GM19238 (cell line): ENCODE results near the gene MLST8.

Source experiments
- DNase-seq: peaks from one replicate; pipeline ENCODE4 v3.0.0; 2011; ENCODE audit warnings: low spot score; ENCODE audit not compliant: insufficient read length

The MLST8 gene, protein sequence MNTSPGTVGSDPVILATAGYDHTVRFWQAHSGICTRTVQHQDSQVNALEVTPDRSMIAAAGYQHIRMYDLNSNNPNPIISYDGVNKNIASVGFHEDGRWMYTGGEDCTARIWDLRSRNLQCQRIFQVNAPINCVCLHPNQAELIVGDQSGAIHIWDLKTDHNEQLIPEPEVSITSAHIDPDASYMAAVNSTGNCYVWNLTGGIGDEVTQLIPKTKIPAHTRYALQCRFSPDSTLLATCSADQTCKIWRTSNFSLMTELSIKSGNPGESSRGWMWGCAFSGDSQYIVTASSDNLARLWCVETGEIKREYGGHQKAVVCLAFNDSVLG

GRCh38 chr16:2205104-2205966 is at the start of gene MLST8:
MLST8 (plus strand) TSS chr16:2205454; CDS start chr16:2206086, 632 bp downstream.
- DNase-seq, result peak; percentile 100

GRCh38 chr16:2155977-2156848 is 49.0 kb upstream of the MLST8 start:
- no peak for DNase-seq

- DNase-seq, result no peak
Measured at GRCh38 chr16:2156849-2157224, 48.4 kb upstream of the MLST8 start.

- DNase-seq, result no peak
Measured at GRCh38 chr16:2157480-2158261, 47.6 kb upstream of the MLST8 start.

- no peak for DNase-seq
Measured at GRCh38 chr16:2158262-2158638, 47.0 kb upstream of the MLST8 start.

GRCh38 chr16:2159175-2159838 is 45.9 kb upstream of the MLST8 start:
- no peak for DNase-seq

DNA sequence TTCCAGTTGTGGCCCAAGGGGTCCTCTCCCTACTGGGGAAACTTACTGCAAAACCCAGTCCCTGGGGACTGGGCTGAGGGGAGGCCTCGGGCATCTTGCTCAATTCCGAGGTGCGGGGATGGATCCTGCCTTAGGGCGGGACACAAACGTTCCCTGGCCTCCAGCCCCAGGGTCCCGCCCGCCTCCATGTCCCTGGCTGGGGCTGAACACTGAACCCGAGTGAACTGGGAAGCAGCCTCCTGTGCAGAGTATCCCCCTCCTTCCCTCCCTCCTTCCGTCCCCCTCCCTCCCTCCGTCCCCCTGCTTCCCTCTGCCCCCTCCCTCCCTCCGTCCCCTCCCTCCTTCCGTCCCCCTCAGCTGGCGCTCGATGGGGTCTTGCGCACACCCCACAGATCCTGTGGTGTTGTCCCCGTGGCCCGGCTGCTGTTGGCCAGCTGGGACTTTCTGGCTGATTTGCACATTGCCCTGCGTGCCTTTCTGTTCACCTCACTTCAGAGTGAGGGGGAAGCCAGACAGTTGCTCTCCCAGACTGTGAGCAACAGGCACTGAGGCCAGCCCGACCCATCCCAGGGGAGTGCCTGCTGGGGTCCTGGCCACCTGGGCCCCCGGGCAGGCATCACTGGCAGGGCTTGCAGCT is 44.2 kb upstream of the MLST8 start:
- DNase-seq, result no peak

GRCh38 chr16:2161911-2162310 is 43.3 kb upstream of the MLST8 start:
- no peak for DNase-seq

- DNase-seq, result no peak
Measured at GRCh38 chr16:2162676-2163118, 42.6 kb upstream of the MLST8 start.

DNA sequence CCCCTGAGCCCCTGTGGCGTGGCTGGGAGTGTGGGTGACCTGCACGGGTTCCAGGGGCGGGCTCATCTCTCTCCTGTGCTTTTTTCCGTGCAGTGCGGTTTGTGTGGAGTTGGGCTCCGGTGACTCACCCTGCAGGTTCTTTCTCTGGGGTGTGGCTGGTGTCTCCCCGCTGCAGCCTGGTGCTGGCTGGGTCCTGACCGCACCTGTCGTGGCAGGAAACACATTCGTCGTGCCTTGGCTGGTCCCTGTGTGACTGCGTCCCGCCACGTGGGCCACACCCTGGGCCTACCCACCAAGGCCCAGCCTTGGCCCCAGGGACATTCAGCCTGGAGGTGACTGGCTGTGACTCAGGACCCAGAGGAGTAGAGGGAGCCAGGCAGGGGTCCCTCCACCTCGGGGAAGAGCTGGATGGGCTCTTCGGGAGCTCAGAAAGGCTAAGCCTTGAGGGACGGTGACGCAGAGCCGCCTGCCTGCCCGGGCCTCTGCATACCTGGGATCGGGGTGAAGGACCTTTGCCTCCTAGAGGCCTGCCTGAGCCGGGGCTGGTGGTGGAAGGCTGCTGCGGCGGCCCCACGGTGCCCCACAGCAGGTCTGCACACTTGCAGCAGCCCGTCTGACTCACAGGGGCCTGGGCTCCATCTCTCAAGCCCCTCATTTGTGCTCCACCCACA is 41.9 kb upstream of the MLST8 start:
- DNase-seq, result no peak

DNA sequence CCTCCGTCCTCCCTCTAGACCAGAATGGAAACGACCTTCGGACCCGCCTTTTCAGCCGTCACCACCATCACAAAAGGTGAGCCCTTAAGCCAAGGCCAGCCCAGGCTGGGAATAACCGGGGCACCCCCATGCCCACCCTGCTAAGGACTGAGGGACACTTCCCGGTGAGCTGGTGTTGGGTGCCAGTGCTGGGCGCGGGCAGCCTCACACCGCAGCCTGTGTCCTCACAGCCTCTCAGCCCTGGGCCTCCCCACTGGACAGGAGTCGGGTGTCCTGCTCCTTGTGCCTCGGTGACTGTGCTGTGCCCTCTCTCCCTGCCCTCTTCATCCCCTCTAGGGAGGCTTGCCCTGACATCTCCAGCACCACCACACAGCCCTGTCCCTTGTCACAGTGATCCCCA is 39.4 kb upstream of the MLST8 start:
- no peak for DNase-seq

GRCh38 chr16:2166263-2167067 is 38.8 kb upstream of the MLST8 start:
- no peak for DNase-seq

- DNase-seq, result no peak
Measured at GRCh38 chr16:2167068-2167638, 38.1 kb upstream of the MLST8 start.

DNA sequence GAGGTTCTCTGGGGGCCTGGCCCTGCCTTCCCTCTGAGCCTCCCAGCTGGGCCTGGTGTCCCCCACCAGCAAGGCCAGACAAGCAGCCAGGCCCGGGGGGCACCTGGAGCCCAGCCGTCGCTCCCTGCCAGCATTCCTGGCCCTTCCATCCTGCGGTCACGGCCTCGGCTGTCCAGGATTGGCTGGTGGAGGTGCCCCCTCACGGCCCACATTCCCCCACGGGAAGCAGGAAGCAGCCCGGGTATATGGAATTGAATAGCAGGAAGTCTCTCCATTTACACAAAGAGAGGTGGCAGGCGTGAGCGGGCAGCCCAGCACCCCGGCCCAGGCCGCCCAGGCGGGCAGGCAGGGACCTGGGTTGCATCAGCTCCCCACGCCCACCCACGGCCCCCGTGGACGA is 35.2 kb upstream of the MLST8 start:
- no peak for DNase-seq

DNA sequence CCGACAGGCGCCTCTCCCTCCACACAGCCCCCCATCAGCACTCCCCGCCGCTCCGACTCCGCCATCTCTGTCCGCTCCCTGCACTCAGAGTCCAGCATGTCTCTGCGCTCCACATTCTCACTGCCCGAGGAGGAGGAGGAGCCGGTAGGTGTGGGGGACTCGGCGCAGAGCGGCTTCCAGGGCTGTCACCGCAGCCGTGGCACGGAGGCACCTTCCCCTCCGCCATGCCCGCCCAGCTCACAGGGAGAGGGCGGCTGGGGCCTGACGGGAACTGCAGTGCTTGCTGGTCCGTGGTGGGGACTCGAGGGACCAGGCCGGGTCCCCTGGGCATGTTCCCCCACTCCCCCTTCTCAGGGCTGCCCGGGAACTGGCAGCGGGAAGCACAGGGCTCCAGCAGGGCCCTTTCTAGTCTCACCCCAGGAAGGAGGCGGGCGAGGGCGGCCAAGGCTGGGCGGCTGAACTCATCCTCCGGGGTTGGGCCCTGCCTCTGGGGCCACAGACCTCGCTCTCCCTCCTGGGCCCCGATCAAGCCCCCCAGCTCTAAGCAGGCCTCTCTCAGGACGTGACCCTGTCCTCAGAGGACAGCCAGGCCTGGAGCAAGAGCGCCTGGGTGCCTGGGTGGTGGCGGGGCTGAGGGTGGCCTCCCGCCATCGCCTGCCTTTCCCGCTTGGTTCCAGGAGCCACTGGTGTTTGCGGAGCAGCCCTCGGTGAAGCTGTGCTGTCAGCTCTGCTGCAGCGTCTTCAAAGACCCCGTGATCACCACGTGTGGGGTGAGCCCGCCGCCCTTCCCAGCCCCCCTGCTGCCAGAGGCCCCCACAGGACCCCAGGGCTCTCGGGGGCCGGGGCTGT is 34.4 kb upstream of the MLST8 start:
- DNase-seq, result no peak

DNA sequence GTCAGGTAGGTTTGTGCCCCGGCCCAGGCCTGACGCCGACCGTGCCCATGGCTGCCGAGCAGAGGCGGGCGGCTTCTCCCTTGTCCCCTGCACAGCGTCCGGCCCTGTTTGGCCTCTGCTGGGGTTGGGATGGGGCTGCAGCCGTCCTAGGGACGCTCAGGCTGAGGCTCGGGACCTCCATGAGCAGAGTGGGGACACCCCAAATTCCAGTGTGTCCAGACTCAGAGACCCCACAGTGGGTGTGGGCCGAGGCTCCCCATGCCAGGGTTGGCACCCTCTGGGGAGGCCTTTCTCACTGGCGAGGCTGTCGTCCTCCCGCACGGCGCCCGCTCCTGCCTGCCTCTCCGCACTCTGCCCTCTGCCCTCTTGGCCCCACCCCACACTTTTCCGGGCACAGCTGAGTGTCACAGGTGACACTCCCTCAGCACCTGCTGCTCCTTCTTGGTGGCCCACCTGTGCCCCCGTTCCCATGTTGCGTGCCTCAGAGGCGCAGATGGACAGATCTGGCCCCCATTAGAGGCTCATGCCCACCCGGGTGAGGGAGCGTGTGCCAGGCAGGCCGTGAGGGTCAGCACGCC is 33.6 kb upstream of the MLST8 start:
- no peak for DNase-seq
